ENCODE measurements around the gene MLLT3. TPM values are rescaled to one million over a fixed set of nuclear protein-coding genes. Genes with fewer than 3 reads are reported as not detected.

Gene MLLT3
- total RNA-seq, 1 donor from 2014 or later, result 15.8 TPM

GRCh38 chr9:20495098-20495497 is 127.2 kb downstream of the MLLT3 start:
- H3K27me3 ChIP-seq (ENCODE audit: control insufficient read depth, insufficient read depth, low read length), result no peaks in the 10 kb centered on the region
- no peaks in the 10 kb centered on the region for H3K36me3 ChIP-seq (ENCODE audit: control insufficient read depth, insufficient read depth, low read length)
- TF ChIP-seq CTCF (IDR thresholded peaks at IDR 0.05; ENCODE audit: insufficient read depth, low read length, severe bottlenecking), result no peak
- DNase-seq (ENCODE audit: low read depth) (no peak), FAIRE-seq (no peak)
- H3K4me3 ChIP-seq (ENCODE audit: low read depth, low read length), result no peak overlapping the region

DNA sequence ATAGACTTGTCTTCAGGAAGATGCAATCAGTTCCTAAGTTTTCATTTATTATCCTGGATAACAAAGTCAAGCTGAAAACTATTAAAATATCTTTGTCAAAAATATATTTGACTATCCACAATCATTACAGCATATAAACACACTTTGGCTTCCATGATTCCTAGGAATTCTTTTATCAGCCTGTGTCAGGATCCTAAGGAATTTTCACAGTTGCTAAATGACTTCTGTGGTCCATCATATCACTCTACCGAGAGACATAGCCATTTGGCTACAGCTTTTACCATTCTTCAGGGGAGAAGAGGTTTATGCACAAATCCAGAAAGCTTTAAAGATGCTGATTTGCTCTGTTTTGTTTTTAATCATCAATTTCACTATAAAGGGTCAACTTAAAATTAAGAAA is 128.3 kb downstream of the MLLT3 start:
- DNase-seq (ENCODE audit: low read depth) (no peak), FAIRE-seq (no peak)
- no peak overlapping the region for H3K4me3 ChIP-seq (ENCODE audit: low read depth, low read length)
- H3K36me3 ChIP-seq (ENCODE audit: control insufficient read depth, insufficient read depth, low read length), result no peaks in the 10 kb centered on the region
- no peak for TF ChIP-seq CTCF (IDR thresholded peaks at IDR 0.05; ENCODE audit: insufficient read depth, low read length, severe bottlenecking)
- H3K27me3 ChIP-seq (ENCODE audit: control insufficient read depth, insufficient read depth, low read length), result no peaks in the 10 kb centered on the region

- Histone ChIP-seq H3K36me3 (ENCODE audit: control insufficient read depth, insufficient read depth, low read length) (no peaks in the 10 kb centered on the region), H3K4me3 (ENCODE audit: low read depth, low read length) (no peak overlapping the region), H3K27me3 (ENCODE audit: control insufficient read depth, insufficient read depth, low read length) (no peaks in the 10 kb centered on the region)
- FAIRE-seq (no peak), DNase-seq (ENCODE audit: low read depth) (no peak)
- no peak for TF ChIP-seq CTCF (IDR thresholded peaks at IDR 0.05; ENCODE audit: insufficient read depth, low read length, severe bottlenecking)
Measured at GRCh38 chr9:20492772-20493171, 129.5 kb downstream of the MLLT3 start.

- Histone ChIP-seq H3K4me3 (ENCODE audit: low read depth, low read length) (no peak overlapping the region), H3K36me3 (ENCODE audit: control insufficient read depth, insufficient read depth, low read length) (no peaks in the 10 kb centered on the region), H3K27me3 (ENCODE audit: control insufficient read depth, insufficient read depth, low read length) (no peaks in the 10 kb centered on the region)
- TF ChIP-seq CTCF (IDR thresholded peaks at IDR 0.05; ENCODE audit: insufficient read depth, low read length, severe bottlenecking), result no peak
- FAIRE-seq (no peak), DNase-seq (ENCODE audit: low read depth) (no peak)
Measured at GRCh38 chr9:20491612-20492011, 130.7 kb downstream of the MLLT3 start.

GRCh38 chr9:20490246-20490834 is 132.0 kb downstream of the MLLT3 start:
- FAIRE-seq, result no peak
- TF ChIP-seq CTCF (IDR thresholded peaks at IDR 0.05; ENCODE audit: insufficient read depth, low read length, severe bottlenecking), result no peak
- Histone ChIP-seq H3K36me3 (ENCODE audit: control insufficient read depth, insufficient read depth, low read length) (no peaks in the 10 kb centered on the region), H3K27me3 (ENCODE audit: control insufficient read depth, insufficient read depth, low read length) (no peaks in the 10 kb centered on the region), H3K4me3 (ENCODE audit: low read depth, low read length) (no peak overlapping the region)
- peak; percentile 55 for DNase-seq (ENCODE audit: low read depth)

- TF ChIP-seq CTCF (IDR thresholded peaks at IDR 0.05; ENCODE audit: insufficient read depth, low read length, severe bottlenecking), result no peak
- Histone ChIP-seq H3K4me3 (ENCODE audit: low read depth, low read length) (no peak overlapping the region), H3K36me3 (ENCODE audit: control insufficient read depth, insufficient read depth, low read length) (no peaks in the 10 kb centered on the region), H3K27me3 (ENCODE audit: control insufficient read depth, insufficient read depth, low read length) (no peaks in the 10 kb centered on the region)
- no peak for DNase-seq (ENCODE audit: low read depth)
- FAIRE-seq, result no peak
Measured at GRCh38 chr9:20488691-20489090, 133.6 kb downstream of the MLLT3 start.

Data from bronchial epithelial cell (primary cell).